IPS-NIHi11 (cell line): Measurements from ENCODE around the gene OCRL.

Experiments
- DNase-seq: peaks from one replicate; pipeline ENCODE4 v3.0.0; 2012; ENCODE audit warnings: mixed read lengths, low spot score

OCRL gene

DNA sequence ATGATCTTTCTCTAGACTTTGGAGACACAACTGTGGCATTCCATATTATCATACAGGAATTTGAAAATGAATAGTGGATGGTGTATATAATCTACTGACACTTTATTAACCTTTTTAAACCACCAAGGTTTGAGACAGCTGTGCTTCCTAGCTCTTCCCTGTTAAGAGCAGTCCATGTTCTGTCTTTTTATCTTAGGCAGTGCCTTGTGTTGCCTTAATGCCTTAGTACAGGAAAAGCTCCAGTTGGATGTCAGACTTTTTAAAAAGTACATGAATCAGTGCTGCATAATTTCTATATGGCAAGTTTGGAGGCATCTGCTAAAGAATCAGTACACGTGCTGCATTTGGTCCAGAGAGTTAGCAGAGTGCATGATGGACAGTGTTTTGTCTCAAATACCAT lies 45.1 kb downstream of the OCRL start:
- DNase-seq: no peak

GRCh38 chrX:129585691-129586090 lies 45.6 kb downstream of the OCRL start:
- DNase-seq: no peak

DNA sequence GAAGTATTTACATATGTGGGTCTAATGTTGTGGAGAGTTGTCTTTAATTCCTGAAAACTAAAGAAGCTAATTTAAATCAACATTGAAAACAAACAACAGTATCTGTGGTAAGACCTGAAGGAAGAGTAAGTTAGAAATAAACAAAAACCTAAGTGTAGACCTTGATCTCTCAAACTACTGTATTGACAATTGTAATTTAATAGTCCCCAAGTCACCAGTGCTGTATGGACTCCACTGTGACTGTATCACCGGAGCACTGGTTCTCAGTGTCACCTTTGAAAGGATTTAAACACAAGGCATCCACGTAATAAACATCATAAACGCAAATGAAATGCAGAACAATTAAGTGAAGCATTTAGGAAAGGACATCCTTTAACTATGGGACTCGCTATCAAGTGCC lies 46.4 kb downstream of the OCRL start:
- DNase-seq: no peak

- DNase-seq: no peak
Observed at GRCh38 chrX:129590596-129590995, 50.5 kb downstream of the OCRL start.

GRCh38 chrX:129593137-129593536 lies 53.1 kb downstream of the OCRL start:
- no peak for DNase-seq

- no peak for DNase-seq
Observed at GRCh38 chrX:129594781-129595180, 54.7 kb downstream of the OCRL start.

DNA sequence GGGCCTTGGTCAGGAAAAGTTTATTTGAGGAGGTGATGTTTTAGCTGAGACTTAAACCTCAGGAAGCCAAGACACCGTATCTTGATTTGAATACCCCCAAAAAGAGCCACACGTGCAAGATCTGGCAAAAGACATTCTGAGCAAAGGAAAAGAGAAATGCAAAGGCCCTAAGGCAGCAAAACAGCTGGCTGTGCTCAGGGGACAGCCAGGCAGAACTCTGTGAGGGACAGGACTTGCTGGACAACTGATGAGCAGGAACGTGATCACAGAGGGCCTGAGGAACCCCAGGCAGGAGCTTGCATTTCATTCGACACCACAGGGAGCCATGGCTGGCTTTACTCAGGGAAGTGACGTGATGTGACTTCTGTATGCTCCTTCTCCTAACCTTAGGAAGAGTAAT lies 56.0 kb downstream of the OCRL start:
- no peak for DNase-seq

- no peak for DNase-seq
Observed at GRCh38 chrX:129597905-129598304, 57.8 kb downstream of the OCRL start.

DNA sequence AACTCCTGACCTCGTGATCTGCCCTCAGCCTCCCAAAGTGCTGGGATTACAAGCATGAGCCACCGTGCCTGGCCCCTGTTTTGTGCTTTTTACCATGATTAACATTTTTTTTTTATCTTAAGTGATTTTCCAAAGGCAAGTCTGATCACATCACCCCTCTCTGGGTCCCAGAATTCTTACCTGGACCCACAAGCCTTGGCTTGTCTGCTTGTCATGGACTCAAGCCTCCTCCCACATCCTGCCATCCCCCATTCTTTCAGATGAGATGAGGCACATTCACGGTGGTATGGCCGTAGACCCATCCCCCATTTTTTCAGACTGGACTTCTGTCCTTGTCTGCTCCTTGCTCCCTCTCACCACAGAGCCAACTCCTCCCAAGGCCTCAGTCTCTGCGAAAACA lies 59.4 kb downstream of the OCRL start:
- no peak for DNase-seq

DNA sequence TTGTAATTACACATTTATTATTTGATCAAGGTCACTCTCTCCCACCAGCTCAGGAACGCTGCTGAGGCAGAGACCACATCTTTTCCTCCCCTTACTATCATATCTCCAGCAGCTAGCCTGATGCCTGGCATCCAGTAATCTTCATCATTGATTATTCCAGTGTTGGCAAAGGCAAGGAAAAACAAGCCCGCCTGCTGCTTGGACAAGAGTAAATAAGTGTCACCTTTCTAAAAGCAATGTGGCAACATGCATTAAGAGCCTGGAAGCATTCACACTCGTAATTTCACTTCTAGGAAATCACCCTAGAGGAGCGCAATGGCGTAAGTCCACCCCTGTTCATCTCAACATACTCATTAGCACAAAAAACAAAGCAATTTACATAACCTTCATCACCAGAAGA lies 59.9 kb downstream of the OCRL start:
- no peak for DNase-seq

- DNase-seq: peak; percentile 21
Observed at GRCh38 chrX:129600981-129601424, 60.9 kb downstream of the OCRL start.

GRCh38 chrX:129606918-129607317 lies 66.9 kb downstream of the OCRL start:
- DNase-seq: peak; percentile 82

DNA sequence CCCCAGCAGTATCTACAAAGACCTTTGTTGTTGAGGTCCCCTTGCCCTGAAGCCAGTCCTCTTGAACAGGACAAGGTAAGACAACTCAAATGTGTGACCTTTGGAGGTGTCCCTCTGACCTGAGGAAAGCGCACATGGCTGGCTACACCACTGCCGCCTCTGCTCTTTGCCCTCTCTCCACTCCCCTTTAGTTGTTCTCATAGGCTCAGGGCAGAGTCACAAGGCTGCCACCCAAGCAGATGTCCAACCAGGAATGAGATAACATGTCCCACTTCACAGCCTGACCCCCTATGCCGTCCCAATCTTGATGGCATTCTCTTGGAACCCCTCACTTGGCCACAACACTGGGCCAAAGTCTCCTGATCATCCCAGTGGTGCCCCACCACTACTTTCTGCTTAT lies 68.4 kb downstream of the OCRL start:
- no peak for DNase-seq

GRCh38 chrX:129609395-129609794 lies 69.3 kb downstream of the OCRL start:
- DNase-seq: no peak

DNA sequence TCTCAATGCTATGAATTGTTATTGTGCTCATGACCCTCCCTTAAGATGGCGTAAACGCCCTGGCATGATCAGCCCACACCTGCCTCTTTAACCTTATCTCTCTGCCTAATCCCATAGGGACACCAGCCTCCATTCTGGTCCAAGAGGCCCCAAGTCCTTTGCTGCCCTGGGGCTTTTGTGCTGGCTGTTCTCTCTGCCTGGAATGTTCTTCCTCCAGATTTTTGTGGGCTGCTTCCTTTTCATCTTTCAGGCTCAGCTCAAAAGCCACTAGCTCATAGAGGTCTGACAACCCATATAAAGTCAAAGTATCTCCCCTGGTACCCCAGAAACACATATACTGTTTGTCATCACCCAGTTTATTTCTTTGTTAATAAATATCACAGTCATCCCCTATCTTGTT lies 72.3 kb downstream of the OCRL start:
- DNase-seq: no peak

- DNase-seq: no peak
Observed at GRCh38 chrX:129613596-129613995, 73.5 kb downstream of the OCRL start.

- no peak for DNase-seq
Observed at GRCh38 chrX:129614481-129615255, 74.6 kb downstream of the OCRL start.

DNA sequence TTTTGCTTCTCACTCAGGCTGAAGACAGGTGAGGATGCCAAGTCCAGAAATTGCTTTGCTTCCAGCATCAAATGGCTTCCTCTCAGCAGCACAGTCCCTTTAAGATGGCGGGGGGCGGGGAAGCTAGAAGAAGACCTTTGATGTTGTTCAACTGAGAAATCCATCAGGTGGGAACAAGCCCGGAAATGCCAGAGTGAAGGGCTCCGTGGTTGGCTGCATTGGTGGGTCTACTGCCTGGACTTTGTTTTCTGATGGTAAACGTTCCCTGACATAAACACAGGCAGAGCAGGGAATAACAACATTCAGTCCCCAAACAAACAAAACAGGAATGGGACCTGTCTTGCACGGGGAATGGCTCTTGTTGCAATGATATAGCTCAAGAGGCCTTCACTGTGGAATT lies 77.4 kb downstream of the OCRL start:
- no peak for DNase-seq

GRCh38 chrX:129618997-129619396 lies 78.9 kb downstream of the OCRL start:
- no peak for DNase-seq

GRCh38 chrX:129622757-129623301 lies 82.8 kb downstream of the OCRL start:
- peak; percentile 29 for DNase-seq

- no peak for DNase-seq
Observed at GRCh38 chrX:129626026-129626425, 86.0 kb downstream of the OCRL start.

GRCh38 chrX:129629837-129630236 lies 89.8 kb downstream of the OCRL start:
- no peak for DNase-seq

DNA sequence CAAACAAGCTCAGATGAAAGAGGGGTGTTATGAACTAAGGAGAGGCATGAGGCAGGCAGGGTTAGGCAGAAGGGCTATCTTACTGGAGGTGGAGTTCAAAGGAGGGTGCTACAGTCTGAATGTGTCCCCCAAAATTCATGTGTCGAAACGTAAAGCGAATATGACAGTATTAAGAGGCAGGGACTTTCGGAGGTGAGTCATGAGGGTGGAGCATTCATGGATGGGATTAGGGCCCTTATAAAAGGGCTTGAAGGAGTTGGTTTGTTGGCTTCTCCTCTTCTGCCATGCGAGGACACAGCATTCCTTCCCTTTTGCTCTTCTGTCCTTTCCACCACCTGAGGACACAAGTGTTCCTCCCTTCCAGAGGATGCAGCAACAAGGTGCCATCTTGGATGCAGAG lies 91.8 kb downstream of the OCRL start:
- DNase-seq: no peak

DNA sequence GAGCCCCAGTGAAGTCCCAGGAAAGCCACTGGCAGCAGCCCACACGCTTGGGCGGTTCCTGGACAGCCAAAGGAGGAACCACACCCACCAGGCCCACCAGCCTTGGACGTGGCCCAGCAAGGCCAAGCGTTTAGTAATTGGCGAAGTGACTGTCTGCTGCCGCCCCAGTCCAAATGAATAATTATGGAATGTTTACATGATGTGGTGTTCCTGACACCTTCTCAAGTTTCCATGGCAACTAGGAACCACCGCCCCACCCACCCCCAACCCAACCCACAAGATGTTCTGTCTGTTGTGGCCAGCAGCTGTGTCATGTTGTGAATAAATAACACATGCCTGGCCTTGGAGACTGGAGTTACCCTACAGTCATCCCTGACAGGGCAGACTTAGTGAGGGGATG lies 92.4 kb downstream of the OCRL start:
- no peak for DNase-seq
